Activated CD8-positive, alpha-beta T cell treated with anti-CD3 and anti-CD28 coated beads for 36 hours (primary cell): ENCODE data around the gene HEXA. TPM values are rescaled to one million over a fixed set of nuclear protein-coding genes. Genes with fewer than 3 reads are reported as not detected.
"Not testable (repeated sequence)": the region's sequence is repeated elsewhere in the genome, so short reads cannot be mapped to it uniquely, and the experiment has no call there.

Experiments
- ATAC-seq: fragments of 200-7000 bp; cut with Tn5 transposase; one replicate; pipeline ENCODE4 v1.10.0; 2021; ENCODE audit warnings: mild to moderate bottlenecking, moderate library complexity
- CTCF ChIA-PET: fragments of 350-600 bp; sonication (Branson Sonifier 250); formaldehyde crosslinking; loops from one replicate; lab custom pipeline; 2021; ENCODE audit warnings: antibody characterized with exemption; lab: Charles Lee
- POLR2A ChIA-PET: fragments of 350-600 bp; sonication (Branson Sonifier 250); formaldehyde crosslinking; loops from one replicate; lab custom pipeline; 2021; ENCODE audit warnings: antibody characterized with exemption; lab: Charles Lee
- DNase-seq: peaks from one replicate; pipeline ENCODE4 v3.0.0-alpha.2; 2020
- H3K27ac Mint-ChIP-seq: one replicate; pipeline ENCODE4 v1.8.0; 2021; ENCODE audit warnings: mild to moderate bottlenecking, mixed read lengths
- H3K27me3 Mint-ChIP-seq: one replicate; pipeline ENCODE4 v1.8.0; 2021; ENCODE audit warnings: mixed read lengths
- H3K36me3 Mint-ChIP-seq: one replicate; pipeline ENCODE4 v1.8.0; 2021; ENCODE audit warnings: low read depth, mixed read lengths
- H3K4me1 Mint-ChIP-seq: one replicate; pipeline ENCODE4 v1.8.0; 2021; ENCODE audit warnings: low read depth, mixed read lengths
- H3K4me3 Mint-ChIP-seq: one replicate; pipeline ENCODE4 v1.8.0; 2021; ENCODE audit warnings: mild to moderate bottlenecking, moderate library complexity, mixed read lengths
- H3K9me3 Mint-ChIP-seq: one replicate; pipeline ENCODE4 v1.8.0; 2021; ENCODE audit warnings: mixed read lengths
- intact Hi-C: fragments of 100-400 bp; cut with micrococcal nuclease; formaldehyde crosslinking; loops from one replicate; pipeline ENCODE4 v1.10.0; 2022
- total RNA-seq, 2 experiments: library from RNA; stranded (reverse); gene quantifications; one replicate each; pipeline ENCODE4 v1.2.3, GENCODE V29; 2021
- TF ChIP-seq, protein P1 (sequence below): fragments of 200-600 bp; IDR thresholded peaks from one replicate; pipeline ENCODE4 v1.8.0; 2022; ENCODE audit warnings: antibody characterized with exemption, mild to moderate bottlenecking

The HEXA gene
- total RNA-seq, 2 experiments from 2014 or later, result 55.8 to 66.8 TPM

- Mint-ChIP-seq H3K27me3 (peaks cover 2% of the 10 kb centered on the region), H3K4me3 (no peak overlapping the region), H3K27ac (no peak overlapping the region), H3K36me3 (peaks cover 3% of the 10 kb centered on the region), H3K4me1 (peaks cover 13% of the 10 kb centered on the region), H3K9me3 (no peaks in the 10 kb centered on the region)
- TF ChIP-seq, protein P1, sequence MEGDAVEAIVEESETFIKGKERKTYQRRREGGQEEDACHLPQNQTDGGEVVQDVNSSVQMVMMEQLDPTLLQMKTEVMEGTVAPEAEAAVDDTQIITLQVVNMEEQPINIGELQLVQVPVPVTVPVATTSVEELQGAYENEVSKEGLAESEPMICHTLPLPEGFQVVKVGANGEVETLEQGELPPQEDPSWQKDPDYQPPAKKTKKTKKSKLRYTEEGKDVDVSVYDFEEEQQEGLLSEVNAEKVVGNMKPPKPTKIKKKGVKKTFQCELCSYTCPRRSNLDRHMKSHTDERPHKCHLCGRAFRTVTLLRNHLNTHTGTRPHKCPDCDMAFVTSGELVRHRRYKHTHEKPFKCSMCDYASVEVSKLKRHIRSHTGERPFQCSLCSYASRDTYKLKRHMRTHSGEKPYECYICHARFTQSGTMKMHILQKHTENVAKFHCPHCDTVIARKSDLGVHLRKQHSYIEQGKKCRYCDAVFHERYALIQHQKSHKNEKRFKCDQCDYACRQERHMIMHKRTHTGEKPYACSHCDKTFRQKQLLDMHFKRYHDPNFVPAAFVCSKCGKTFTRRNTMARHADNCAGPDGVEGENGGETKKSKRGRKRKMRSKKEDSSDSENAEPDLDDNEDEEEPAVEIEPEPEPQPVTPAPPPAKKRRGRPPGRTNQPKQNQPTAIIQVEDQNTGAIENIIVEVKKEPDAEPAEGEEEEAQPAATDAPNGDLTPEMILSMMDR, result no peak
- no peak for DNase-seq
- intact Hi-C loops, result no loop called here
- CTCF ChIA-PET, result no interaction called here
- ATAC-seq, result no peak
- POLR2A ChIA-PET, result interaction anchor here (1.3 kb wide), 1 partner anchor 12 kb away, joined by 3 read pairs; no protein-coding TSS in a partner anchor
These were observed 4.1 kb upstream of the HEXA start for GRCh38 chr15:72379856-72380430.

- H3K9me3 Mint-ChIP-seq, H3K27me3 Mint-ChIP-seq, H3K27ac Mint-ChIP-seq, CTCF ChIA-PET, H3K4me3 Mint-ChIP-seq, DNase-seq, intact Hi-C loops, H3K36me3 Mint-ChIP-seq, ATAC-seq, POLR2A ChIA-PET: not testable (repeated sequence)
- H3K4me1 Mint-ChIP-seq, result peaks cover 20% of the 10 kb centered on the region
These were observed 3.3 kb upstream of the HEXA start for GRCh38 chr15:72379106-72379505.

DNA sequence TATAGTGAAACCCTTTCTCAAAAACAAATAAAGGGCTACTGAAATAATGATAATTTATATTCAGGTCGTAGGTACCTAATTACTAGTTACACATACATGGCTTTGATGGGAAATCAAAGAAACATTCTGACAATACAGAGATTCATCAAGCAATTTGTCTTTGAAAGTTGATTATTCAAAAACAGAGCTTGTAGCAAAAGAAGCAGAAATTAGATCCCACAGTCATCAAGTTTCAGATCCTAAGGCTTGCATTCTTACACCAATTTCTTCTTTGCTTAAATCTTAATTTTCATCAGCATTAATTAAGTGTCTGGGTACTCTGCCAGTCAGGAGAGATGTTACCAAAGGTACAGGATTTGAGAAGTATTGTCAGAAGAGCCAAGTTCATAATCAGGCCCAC, 1.5 kb upstream of the HEXA start:
- Mint-ChIP-seq H3K4me1 (peaks cover 29% of the 10 kb centered on the region), H3K4me3 (no peak overlapping the region), H3K27ac (peak overlapping the region; percentile 4), H3K27me3 (peaks cover 2% of the 10 kb centered on the region), H3K9me3 (no peaks in the 10 kb centered on the region), H3K36me3 (peaks cover 3% of the 10 kb centered on the region)
- CTCF ChIA-PET, result no interaction called here
- intact Hi-C loops, result no loop called here
- DNase-seq, result no peak
- TF ChIP-seq, protein P1, result no peak
- POLR2A ChIA-PET, result interaction anchor here (1.7 to 3.5 kb wide), 4 partner anchors 10 to 309 kb away, joined by 4 to 20 read pairs (median 11); partner anchors contain the start of genes ARIH1, BBS4 and HIGD2B
- ATAC-seq, result no peak

GRCh38 chr15:72375501-72375845, 341 bp downstream of the HEXA start:
- ATAC-seq, result peak; percentile 43
- intact Hi-C loops, result no loop called here
- Mint-ChIP-seq H3K4me3 (peak overlapping the region; percentile 85), H3K27me3 (peaks cover 2% of the 10 kb centered on the region), H3K27ac (peak overlapping the region; percentile 94), H3K36me3 (peaks cover 3% of the 10 kb centered on the region), H3K4me1 (peaks cover 29% of the 10 kb centered on the region), H3K9me3 (no peaks in the 10 kb centered on the region)
- DNase-seq, result no peak
- TF ChIP-seq, protein P1, result no peak
- POLR2A ChIA-PET, result interaction anchor here (0.5 to 3.5 kb wide), 17 partner anchors 9 to 1744 kb away, joined by 3 to 20 read pairs (median 4); partner anchors contain the start of genes ARIH1, BBS4, HIGD2B and PKM
- CTCF ChIA-PET, result interaction anchor here (1.3 kb wide), 1 partner anchor 86 kb away, joined by 3 read pairs; no protein-coding TSS in a partner anchor

GRCh38 chr15:72372361-72372760, 3.5 kb downstream of the HEXA start:
- intact Hi-C loops, result no loop called here
- Mint-ChIP-seq H3K4me1 (peaks cover 33% of the 10 kb centered on the region), H3K9me3 (no peaks in the 10 kb centered on the region), H3K27ac (no peak overlapping the region), H3K27me3 (peaks cover 2% of the 10 kb centered on the region), H3K36me3 (peaks cover 6% of the 10 kb centered on the region), H3K4me3 (no peak overlapping the region)
- ATAC-seq (no peak), DNase-seq (no peak)
- ChIA-PET CTCF (no interaction called here), POLR2A (interaction anchor here (0.6 kb wide), 1 partner anchor 1000 kb away, joined by 4 read pairs; no protein-coding TSS in a partner anchor)
- TF ChIP-seq, protein P1, result no peak
